Thoracic aorta (tissue), 2 donors: ENCODE results near the gene PCBP4. TPM values are rescaled to one million over a fixed set of nuclear protein-coding genes. Genes with fewer than 3 reads are reported as not detected.

ENCODE experiments used
- ATAC-seq: fragments of 150-250 bp; one replicate; pipeline ENCODE4 v1.8.0; 2017; ENCODE audit warnings: low read depth; ENCODE audit not compliant: insufficient number of reproducible peaks, low FRiP score
- DNase-seq: peaks from one replicate; pipeline ENCODE4 v3.0.0-alpha.2; 2020; ENCODE audit warnings: low spot score
- H3K27ac ChIP-seq, 2 donors: fragments of 200-600 bp; sonication (generic); 1 replicate in 1 of 2; 2 replicates in 1 of 2; pipeline ENCODE4 v1.5.1; 2016; ENCODE audit warnings: mild to moderate bottlenecking in 2 of 2, moderate library complexity in 2 of 2
- H3K27me3 ChIP-seq: fragments of 200-600 bp; sonication (generic); replicated peaks from 2 replicates; pipeline ENCODE4 v1.6.0; 2016; ENCODE audit warnings: mild to moderate bottlenecking; ENCODE audit not compliant: insufficient read depth
- H3K36me3 ChIP-seq: fragments of 200-600 bp; sonication (generic); one replicate; pipeline ENCODE4 v1.5.1; 2016
- H3K4me1 ChIP-seq, 2 donors: fragments of 200-600 bp; sonication (generic); 1 replicate in 1 of 2; 2 replicates in 1 of 2; pipeline versions ENCODE4 v1.5.1 to v1.6.0; 2016; ENCODE audit warnings: low read depth in 2 of 2, mild to moderate bottlenecking in 1 of 2; ENCODE audit not compliant: control insufficient read depth in 1 of 2
- H3K4me3 ChIP-seq: fragments of 200-600 bp; sonication (generic); 2 replicates; pipeline ENCODE4 v1.5.1; 2016; ENCODE audit warnings: mild to moderate bottlenecking
- H3K9me3 ChIP-seq: fragments of 200-600 bp; sonication (generic); 2 replicates; pipeline ENCODE4 v1.5.1; 2016
- total RNA-seq, 2 donors: library from RNA; depleted of rRNA; stranded (reverse); fragments of >200 nt; gene quantifications; one replicate each; pipeline versions ENCODE4 v1.1.0 to v1.2.3, GENCODE V29; 2016
- TF ChIP-seq, protein P1 (sequence below): fragments of 200-600 bp; sonication (generic); IDR thresholded peaks from one replicate; pipeline ENCODE4 v1.5.1; 2019; ENCODE audit warnings: antibody characterized with exemption

Gene PCBP4
- total RNA-seq, 2 donors from 2014 or later, result 127 to 144 TPM

DNA sequence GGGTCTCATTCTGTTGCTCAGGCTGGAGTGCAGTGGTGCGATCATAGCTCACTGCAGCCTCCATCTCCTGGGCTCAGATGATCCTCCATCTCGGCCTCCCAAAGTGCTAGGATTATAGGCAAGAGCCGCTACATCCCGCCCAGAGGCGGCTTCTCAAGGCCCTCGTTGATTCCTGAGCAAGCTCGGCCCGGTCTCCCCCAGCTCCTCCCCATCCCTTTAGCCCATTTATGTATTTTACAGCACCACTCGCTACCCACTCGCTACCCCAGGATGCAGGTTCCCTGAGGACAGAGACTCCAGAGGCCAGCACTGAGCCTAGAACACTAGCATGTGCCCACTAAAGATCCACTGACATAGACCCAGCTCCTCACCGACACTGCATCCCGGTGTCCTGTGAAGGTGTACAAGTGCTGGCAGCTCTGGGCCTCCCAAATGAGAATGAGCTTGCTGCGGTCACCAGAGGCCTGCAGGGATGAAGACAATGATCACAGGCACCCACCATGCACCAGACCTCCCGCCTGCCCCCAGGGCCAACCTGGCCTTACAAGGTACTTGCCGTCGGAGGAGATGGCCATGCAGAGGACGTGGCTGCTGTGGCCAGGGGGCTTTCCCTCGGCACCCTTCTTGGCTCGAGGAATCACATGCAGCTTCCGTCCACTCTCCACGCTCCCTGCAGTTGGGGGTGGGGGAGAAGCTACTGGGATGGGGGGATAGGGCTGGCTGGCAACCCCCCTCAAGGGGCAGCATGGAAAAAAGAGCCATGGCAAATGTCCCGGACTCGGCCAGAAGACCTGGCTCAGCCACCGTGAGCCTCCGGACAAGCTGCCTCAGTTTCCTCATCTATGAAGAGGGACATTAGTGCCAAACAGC is 31.1 kb downstream of the PCBP4 start:
- Histone ChIP-seq H3K27me3 (no peaks in the 10 kb centered on the region), H3K4me1 (peaks cover 5 to 11% of the 10 kb centered on the region in 2 donors), H3K27ac (no peak overlapping the region), H3K36me3 (peaks cover 39% of the 10 kb centered on the region), H3K4me3 (no peak overlapping the region), H3K9me3 (no peaks in the 10 kb centered on the region)
- no peak for DNase-seq
- no peak for ATAC-seq
- TF ChIP-seq, protein P1, sequence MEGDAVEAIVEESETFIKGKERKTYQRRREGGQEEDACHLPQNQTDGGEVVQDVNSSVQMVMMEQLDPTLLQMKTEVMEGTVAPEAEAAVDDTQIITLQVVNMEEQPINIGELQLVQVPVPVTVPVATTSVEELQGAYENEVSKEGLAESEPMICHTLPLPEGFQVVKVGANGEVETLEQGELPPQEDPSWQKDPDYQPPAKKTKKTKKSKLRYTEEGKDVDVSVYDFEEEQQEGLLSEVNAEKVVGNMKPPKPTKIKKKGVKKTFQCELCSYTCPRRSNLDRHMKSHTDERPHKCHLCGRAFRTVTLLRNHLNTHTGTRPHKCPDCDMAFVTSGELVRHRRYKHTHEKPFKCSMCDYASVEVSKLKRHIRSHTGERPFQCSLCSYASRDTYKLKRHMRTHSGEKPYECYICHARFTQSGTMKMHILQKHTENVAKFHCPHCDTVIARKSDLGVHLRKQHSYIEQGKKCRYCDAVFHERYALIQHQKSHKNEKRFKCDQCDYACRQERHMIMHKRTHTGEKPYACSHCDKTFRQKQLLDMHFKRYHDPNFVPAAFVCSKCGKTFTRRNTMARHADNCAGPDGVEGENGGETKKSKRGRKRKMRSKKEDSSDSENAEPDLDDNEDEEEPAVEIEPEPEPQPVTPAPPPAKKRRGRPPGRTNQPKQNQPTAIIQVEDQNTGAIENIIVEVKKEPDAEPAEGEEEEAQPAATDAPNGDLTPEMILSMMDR, result no peak

DNA sequence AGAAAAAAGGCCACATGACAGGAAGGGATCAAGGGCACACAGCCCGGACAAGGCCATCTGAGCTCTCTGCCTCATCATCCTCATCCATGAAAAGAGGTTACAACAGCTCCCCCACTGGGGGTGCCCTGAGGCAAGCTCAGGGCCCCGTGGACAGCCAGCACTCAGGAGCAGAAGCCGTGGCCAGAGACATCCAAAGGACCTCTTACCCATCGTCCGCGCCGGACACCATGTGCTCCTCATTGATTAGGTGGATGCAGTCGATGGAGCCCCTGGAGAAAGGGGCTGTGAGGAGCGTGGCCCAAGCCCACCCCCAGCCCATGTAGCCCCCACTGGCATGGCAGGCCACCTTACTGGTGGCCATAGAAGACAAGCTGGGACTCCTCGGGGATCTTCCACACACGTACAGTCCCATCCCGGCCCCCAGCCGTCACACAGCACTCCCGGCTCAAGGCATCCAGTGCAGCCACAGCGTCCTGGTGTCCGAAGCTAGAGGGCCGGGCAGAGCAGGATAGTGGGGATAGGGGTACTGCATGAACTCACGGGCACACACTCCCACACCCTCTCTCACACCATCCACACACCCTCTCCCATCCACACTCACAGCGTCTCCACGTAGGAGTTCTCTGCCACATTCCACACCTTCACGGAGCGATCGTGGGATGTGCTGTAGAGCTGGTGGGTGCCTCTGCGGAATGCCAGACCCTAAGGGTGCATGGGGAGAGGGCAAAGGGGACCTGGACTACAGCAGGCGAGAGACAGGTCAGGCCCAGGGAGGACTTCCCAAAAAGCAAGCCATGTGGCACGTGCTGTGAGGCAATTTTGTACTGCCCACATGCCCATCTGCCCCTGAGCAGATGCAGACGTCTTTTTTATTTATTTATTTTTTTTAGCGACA is 32.0 kb downstream of the PCBP4 start:
- no peaks in the 10 kb centered on the region for H3K27me3 ChIP-seq

GRCh38 chr3:51934139-51934850 is 33.0 kb downstream of the PCBP4 start:
- Histone ChIP-seq H3K9me3 (no peaks in the 10 kb centered on the region), H3K27ac (no peak overlapping the region), H3K4me3 (no peak overlapping the region), H3K4me1 (no peaks in the 10 kb centered on the region), H3K36me3 (peaks cover 39% of the 10 kb centered on the region), H3K27me3 (no peaks in the 10 kb centered on the region)
- DNase-seq (no peak), ATAC-seq (no peak)
- TF ChIP-seq, protein P1, result no peak

More for the DNA sequence above, 32.0 kb downstream of the PCBP4 start:
- TF ChIP-seq, protein P1, result no peak
- Histone ChIP-seq H3K4me3 (no peak overlapping the region), H3K9me3 (no peaks in the 10 kb centered on the region), H3K4me1 (peaks cover 0 to 2% of the 10 kb centered on the region in 2 donors), H3K36me3 (peaks cover 39% of the 10 kb centered on the region), H3K27ac (no peak overlapping the region)
- DNase-seq (no peak), ATAC-seq (no peak)

DNA sequence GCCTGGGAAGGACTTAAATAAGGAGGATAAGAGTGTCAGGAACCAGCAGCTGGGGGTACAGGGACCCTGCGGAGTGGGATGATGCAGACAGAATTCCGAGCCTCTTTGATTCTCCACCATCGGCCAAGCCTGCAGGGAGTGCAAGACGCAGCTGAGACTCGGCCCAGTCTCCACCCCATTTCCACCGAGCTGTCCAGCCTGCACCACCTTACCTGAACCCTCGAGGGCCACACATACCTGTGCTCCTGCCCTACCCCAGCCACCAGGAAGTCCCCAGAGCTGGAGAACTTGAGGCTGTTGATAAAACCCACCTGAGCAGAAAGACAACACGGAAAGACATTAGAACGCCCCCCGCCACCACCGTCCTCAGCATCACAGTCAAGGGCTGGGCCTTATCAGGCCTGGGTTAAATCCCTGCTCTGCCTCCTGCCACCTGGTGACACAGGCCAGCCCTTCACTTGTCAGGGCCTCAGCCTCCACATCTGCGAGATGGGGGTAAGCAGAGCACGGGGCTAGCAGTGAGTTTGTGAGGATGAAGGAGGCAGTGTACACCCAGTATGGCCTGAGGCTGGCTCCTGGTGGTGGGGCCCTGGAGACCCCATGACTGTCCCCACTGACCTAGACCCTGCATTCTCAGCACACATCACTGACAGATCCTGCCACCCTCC is 33.6 kb downstream of the PCBP4 start:
- Histone ChIP-seq H3K27ac (no peak overlapping the region), H3K4me3 (no peak overlapping the region), H3K27me3 (no peaks in the 10 kb centered on the region), H3K9me3 (no peaks in the 10 kb centered on the region), H3K4me1 (no peaks in the 10 kb centered on the region), H3K36me3 (peaks cover 39% of the 10 kb centered on the region)
- no peak for ATAC-seq
- TF ChIP-seq, protein P1, result no peak
- DNase-seq, result no peak
